Parathyroid adenoma (tissue), 2 donors: ENCODE measurements around the gene SHC4.

Experiments
- H2AFZ ChIP-seq: fragments of 300-600 bp; sonication (generic); one replicate; pipeline ENCODE4 v1.7.0; 2017; ENCODE audit warnings: antibody characterized with exemption, mild to moderate bottlenecking
- H3K27ac ChIP-seq: fragments of 300-600 bp; sonication (generic); one replicate; pipeline ENCODE4 v1.7.0; 2017
- H3K27me3 ChIP-seq: fragments of 300-600 bp; sonication (generic); one replicate; pipeline ENCODE4 v1.7.0; 2017; ENCODE audit warnings: low read length; ENCODE audit not compliant: control insufficient read depth, insufficient read depth
- H3K36me3 ChIP-seq: fragments of 300-600 bp; sonication (generic); one replicate; pipeline ENCODE4 v1.7.0; 2017; ENCODE audit warnings: low read length; ENCODE audit not compliant: control insufficient read depth, insufficient read depth
- H3K4me1 ChIP-seq: fragments of 300-600 bp; sonication (generic); one replicate; pipeline ENCODE4 v1.7.0; 2017; ENCODE audit warnings: control low read depth
- H3K4me2 ChIP-seq: fragments of 300-600 bp; sonication (generic); one replicate; pipeline ENCODE4 v1.7.0; 2017; ENCODE audit warnings: low read length
- H3K4me3 ChIP-seq: fragments of 300-600 bp; sonication (generic); one replicate; pipeline ENCODE4 v1.7.0; 2017; ENCODE audit warnings: low read depth, low read length
- H3K79me2 ChIP-seq: fragments of 300-600 bp; sonication (generic); one replicate; pipeline ENCODE4 v1.7.0; 2017; ENCODE audit warnings: control low read depth
- H3K9ac ChIP-seq: fragments of 300-600 bp; sonication (generic); one replicate; pipeline ENCODE4 v1.7.0; 2017; ENCODE audit warnings: mild to moderate bottlenecking
- H3K9me3 ChIP-seq: fragments of 300-600 bp; sonication (generic); one replicate; pipeline ENCODE4 v1.7.0; 2017; ENCODE audit warnings: low read length; ENCODE audit not compliant: control insufficient read depth
- CTCF ChIP-seq: fragments of 300-600 bp; sonication (generic); IDR thresholded peaks from one replicate; pipeline ENCODE4 v1.7.0; 2017; ENCODE audit warnings: antibody characterized with exemption, mild to moderate bottlenecking
- donor health status: primary hyperparathyroidism.

The SHC4 gene

GRCh38 chr15:48985516-48985915, 21.8 kb upstream of the SHC4 start:
- Histone ChIP-seq H3K27ac (no peak overlapping the region), H3K27me3 (no peaks in the 10 kb centered on the region)
- TF ChIP-seq CTCF: no peak

GRCh38 chr15:48984811-48985352, 21.2 kb upstream of the SHC4 start:
- Histone ChIP-seq H3K4me3 (no peak overlapping the region), H3K4me2 (no peak overlapping the region), H3K27me3 (no peaks in the 10 kb centered on the region), H3K9ac (no peak overlapping the region), H3K79me2 (no peaks in the 10 kb centered on the region), H3K9me3 (no peaks in the 10 kb centered on the region), H2AFZ (no peak overlapping the region), H3K36me3 (no peaks in the 10 kb centered on the region), H3K27ac (no peak overlapping the region), H3K4me1 (no peaks in the 10 kb centered on the region)
- TF ChIP-seq CTCF: no peak

More at GRCh38 chr15:48985516-48985915, 21.8 kb upstream of the SHC4 start:
- Histone ChIP-seq H3K36me3 (no peaks in the 10 kb centered on the region), H2AFZ (no peak overlapping the region), H3K4me3 (no peak overlapping the region), H3K9me3 (no peaks in the 10 kb centered on the region), H3K4me2 (no peak overlapping the region), H3K4me1 (no peaks in the 10 kb centered on the region), H3K79me2 (no peaks in the 10 kb centered on the region), H3K9ac (no peak overlapping the region)

- Histone ChIP-seq H3K4me2 (no peak overlapping the region), H3K27ac (no peak overlapping the region), H3K79me2 (no peaks in the 10 kb centered on the region), H2AFZ (no peak overlapping the region), H3K4me3 (no peak overlapping the region), H3K9me3 (no peaks in the 10 kb centered on the region), H3K36me3 (no peaks in the 10 kb centered on the region), H3K4me1 (no peaks in the 10 kb centered on the region), H3K27me3 (no peaks in the 10 kb centered on the region), H3K9ac (no peak overlapping the region)
- no peak for TF ChIP-seq CTCF
Measured at GRCh38 chr15:48984021-48984710, 20.4 kb upstream of the SHC4 start.

GRCh38 chr15:48983300-48983699, 19.6 kb upstream of the SHC4 start:
- no peaks in the 10 kb centered on the region for H3K4me1 ChIP-seq
- no peak overlapping the region for H2AFZ ChIP-seq
- H3K27me3 ChIP-seq: no peaks in the 10 kb centered on the region
- no peak overlapping the region for H3K9ac ChIP-seq
- no peaks in the 10 kb centered on the region for H3K9me3 ChIP-seq
- no peak overlapping the region for H3K4me2 ChIP-seq
- no peak overlapping the region for H3K4me3 ChIP-seq
- no peaks in the 10 kb centered on the region for H3K36me3 ChIP-seq
- no peak for TF ChIP-seq CTCF
- no peaks in the 10 kb centered on the region for H3K79me2 ChIP-seq
- no peak overlapping the region for H3K27ac ChIP-seq

GRCh38 chr15:48981941-48982340, 18.2 kb upstream of the SHC4 start:
- Histone ChIP-seq H3K9ac (no peak overlapping the region), H3K4me3 (no peak overlapping the region), H3K4me1 (no peaks in the 10 kb centered on the region)

More at GRCh38 chr15:48981941-48982340, 18.2 kb upstream of the SHC4 start:
- H3K79me2 ChIP-seq: no peaks in the 10 kb centered on the region
- H3K4me2 ChIP-seq: no peak overlapping the region
- H3K9me3 ChIP-seq: no peaks in the 10 kb centered on the region
- no peak for TF ChIP-seq CTCF
- H3K27me3 ChIP-seq: no peaks in the 10 kb centered on the region
- H3K27ac ChIP-seq: no peak overlapping the region
- H2AFZ ChIP-seq: no peak overlapping the region
- no peaks in the 10 kb centered on the region for H3K36me3 ChIP-seq
